Cardiac septum (tissue), 1 donor: ENCODE data around the gene SOD3. TPM values are rescaled to one million over a fixed set of nuclear protein-coding genes. Genes with fewer than 3 reads are reported as not detected.

ENCODE experiments used
- DNase-seq: peaks from one replicate; pipeline ENCODE4 v3.0.0-alpha.2; 2020; ENCODE audit warnings: low spot score
- intact Hi-C: fragments of 100-400 bp; cut with DNase I; formaldehyde crosslinking; loops from one replicate; pipeline ENCODE4 v1.14.0; 2022
- long read RNA-seq: library from polyadenylated mRNA; unstranded; transcript quantifications from one replicate; pipeline ENCODE4 v2.0.0, GENCODE V29; 2021
- total RNA-seq: library from RNA; stranded (reverse); fragmentation: NEBNext Ultra II Directional; extraction: Animal tissue kit (Norgen Biotek cat#: 25700); gene quantifications from one replicate; pipeline ENCODE4 v1.2.1, GENCODE V29; 2021
- donor health status: DM: no; HTN: no; CAD: no.

The SOD3 gene, protein sequence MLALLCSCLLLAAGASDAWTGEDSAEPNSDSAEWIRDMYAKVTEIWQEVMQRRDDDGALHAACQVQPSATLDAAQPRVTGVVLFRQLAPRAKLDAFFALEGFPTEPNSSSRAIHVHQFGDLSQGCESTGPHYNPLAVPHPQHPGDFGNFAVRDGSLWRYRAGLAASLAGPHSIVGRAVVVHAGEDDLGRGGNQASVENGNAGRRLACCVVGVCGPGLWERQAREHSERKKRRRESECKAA
- total RNA-seq: 115 TPM
- long read RNA-seq, transcript SOD3-201 (2 exons, 1,526 nt): major isoform, 102 of 143 reads
- long read RNA-seq, partial matches to known transcripts: 26 of 143 reads
- long read RNA-seq, other reads (novel, unspliced or antisense): 15 of 143 reads

DNA sequence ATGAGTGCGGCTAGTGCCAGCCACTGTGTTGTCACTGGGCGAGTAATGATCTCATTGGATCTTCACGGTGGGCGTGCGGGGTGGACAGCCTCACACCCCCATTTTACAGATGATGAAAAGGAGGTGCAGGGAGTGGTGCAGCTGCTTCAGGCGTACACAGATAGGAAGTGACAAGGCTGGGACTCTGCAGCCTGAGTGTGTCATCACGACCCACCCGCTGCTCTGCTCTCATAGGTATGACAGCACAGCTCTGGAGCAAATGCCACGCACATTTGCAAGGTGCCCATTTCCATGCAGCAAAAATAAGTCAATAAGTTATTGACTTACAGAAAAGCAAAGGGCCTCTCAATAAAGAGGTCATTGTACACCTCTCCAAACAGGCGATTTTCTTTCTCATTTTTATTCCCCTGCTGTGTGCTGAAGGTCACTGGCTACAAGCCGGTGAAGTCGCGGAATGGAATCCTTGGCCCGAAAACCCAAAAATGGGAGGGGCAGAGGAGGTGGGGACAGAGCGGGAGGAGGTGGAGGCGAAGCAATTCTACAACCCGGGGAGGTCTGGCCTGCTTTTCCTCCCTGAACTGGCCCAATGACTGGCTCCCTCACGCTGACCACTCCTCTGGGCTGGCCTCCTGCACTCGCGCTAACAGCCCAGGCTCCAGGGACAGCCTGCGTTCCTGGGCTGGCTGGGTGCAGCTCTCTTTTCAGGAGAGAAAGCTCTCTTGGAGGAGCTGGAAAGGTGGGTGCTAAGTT lies at the start of gene SOD3:
Gene SOD3 (plus strand): TSS at position 658 of the 750 bp plus-strand sequence. CDS start 3,949 bp downstream, outside the sequence.
- peak; percentile 90 for DNase-seq
- intact Hi-C loops: loop anchor here (5.0 to 10.0 kb wide), 5 partner anchors 58 to 323 kb away; partner anchors contain the start of genes CCDC149 and DHX15

DNA sequence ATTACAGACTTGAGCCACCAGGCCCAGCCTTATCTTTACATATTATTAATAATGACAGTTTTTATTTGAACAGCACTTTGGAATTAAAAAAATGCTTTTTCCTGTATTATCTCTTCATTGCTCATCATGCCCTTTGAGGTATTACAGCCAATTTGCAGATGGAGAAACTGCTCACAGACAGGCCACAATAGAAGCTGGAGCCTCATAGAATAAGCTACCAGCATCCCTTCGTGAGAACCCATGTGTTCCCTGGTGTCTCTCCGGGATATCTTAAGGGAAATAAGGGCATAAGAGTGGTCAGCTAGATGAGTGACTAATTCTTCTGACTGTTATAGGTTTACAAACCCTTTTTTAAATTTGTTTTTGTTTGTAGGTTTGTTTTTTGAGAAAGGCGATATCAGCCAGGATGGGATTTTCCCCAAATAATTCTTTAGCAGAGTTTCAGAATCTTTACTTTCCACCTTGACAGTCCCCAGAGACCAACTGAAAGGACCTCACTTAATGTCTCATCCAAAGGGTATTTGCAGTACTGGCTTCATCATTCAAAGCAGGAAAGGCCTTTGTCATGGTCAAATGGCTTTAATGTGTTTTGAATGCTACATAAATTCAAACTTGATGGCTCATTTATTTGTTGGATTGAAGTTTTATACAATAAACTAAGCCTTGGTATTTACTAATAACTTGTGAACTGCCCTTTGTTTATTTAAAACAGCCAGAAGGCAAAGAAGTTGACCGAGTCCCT lies 48.0 kb upstream of the SOD3 start:
- intact Hi-C loops: no loop called here
- DNase-seq: no peak

DNA sequence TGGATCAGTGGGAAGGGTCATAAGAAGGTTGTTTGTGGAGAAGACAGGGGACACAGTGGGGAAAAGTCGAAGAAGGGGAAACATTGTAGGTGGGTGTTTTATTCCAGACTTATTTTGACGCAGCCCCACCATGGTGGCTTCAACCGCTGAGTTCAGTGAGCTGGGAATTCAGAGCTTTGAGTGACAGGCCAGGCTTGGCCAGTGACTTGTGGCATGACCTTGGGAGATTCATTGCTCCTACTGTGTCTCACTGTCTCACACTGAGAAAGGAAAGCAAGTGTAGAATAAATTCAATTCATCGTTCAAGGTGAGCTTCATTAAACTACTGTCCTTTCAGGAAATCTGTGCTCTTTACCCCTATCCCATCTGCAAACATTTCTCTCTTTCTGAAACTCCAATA lies 47.4 kb upstream of the SOD3 start:
- no peak for DNase-seq
- intact Hi-C loops: no loop called here

DNA sequence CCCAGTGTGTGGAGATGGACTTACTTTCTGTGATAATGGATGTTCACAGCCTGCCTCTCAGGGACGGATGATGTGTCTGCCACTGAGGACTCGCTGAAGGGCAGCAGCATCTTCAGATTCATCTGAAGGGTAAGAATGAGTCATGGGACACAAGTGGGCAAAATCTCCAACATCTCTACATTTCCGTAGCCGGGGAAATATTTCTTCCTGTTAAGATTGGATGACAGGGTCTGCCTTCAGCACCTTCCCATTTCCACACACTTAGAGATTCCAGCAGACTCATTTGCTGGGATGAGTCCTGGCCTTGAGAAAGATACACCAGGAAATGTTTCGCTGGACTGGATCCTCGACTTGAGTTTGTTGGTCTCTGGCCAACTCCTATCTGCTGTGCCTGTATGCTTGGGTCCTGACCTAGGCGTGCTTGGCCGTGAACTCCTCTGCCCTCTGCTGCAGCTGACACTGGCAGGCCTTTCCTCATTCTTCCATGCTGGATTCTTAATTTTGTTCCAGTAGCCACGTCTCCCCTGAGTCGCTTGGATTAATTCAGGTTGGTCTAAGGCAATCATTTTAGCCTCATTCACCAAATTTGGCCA lies 46.5 kb upstream of the SOD3 start:
- intact Hi-C loops: no loop called here
- no peak for DNase-seq

DNA sequence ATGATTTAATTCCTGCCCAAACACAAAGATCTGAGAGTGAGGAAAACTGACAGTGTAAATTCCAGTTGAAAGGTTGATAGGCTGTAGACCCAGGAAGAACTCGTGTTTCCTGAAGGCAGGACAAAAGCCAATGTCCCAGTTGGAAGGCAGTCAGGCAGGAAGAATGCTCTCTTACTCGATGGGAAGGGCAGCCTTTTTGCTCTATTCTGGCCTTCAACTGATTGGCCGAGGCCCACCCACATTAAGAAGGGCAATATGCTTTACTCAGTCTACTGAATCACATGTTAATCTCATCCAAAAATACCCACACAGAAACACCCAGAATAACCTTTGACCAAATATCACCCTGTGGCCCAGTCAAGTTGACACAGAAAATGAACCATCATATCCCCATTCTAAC lies 45.3 kb upstream of the SOD3 start:
- intact Hi-C loops: no loop called here

DNA sequence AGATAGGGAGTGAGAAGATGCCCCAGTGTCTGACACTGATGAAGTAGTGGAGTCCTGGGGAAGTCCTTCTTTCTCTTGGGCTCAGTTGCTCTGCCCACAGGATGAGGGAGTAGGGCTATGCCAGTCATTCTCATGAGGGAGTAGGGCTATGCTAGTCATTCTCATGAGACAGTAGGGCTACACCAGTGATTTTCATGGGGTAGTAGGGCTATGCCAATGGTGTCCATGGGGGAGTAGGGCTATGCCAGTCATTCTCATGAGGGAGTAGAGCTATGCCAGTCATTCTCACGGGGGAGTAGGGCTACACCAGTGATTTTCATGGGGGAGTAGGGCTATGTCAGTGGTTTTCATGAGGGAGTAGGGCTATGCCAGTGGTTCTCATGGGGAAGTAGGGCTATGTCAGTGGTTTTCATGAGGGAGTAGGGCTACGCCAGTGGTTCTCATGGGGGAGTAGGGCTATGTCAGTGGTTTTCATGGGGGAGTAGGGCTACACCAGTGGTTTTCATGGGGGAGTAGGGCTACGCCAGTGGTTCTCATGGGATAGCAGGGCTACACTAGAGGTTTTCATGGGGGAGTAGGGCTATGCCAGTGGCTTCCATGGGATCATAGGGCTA lies 43.3 kb upstream of the SOD3 start:
- intact Hi-C loops: no loop called here
- no peak for DNase-seq

More for the DNA sequence above, 45.3 kb upstream of the SOD3 start:
- no peak for DNase-seq

DNA sequence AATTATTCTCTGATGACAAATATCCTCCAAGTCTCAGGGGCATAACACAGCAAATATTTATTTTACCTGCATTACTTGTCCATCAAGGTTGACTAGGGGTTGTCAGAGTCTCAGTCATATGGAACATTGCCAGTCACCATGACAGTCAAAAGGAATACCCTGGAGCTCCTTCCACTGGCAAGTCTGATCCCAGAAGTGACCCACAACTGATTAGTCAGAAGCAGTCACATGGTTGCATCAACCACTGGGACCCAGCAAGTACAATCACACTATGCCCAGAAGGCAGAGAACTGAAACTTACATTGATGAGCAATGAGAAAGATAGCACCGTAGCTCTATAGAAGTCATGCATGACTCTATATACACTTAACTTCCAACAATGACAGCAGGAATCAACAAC lies 41.9 kb upstream of the SOD3 start:
- DNase-seq: no peak
- intact Hi-C loops: no loop called here

DNA sequence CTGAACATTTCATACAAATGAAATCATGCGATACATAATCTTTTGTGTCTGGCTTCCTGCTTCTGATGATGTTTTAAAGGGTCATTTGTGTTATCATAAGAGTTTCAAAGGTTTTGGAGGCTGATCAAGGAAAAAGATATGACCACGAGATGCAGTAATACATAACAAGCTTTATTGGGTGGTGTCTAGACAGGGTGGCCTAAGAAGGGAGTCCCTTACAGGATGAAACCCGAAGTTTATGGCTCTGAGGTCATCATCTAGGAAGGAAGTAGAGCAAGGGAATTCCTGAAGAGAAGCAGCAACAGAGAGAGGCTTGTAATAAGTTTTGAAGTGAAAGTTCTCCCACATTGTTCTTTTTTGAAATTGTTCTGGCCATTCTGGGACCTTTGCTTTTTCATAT lies 40.8 kb upstream of the SOD3 start:
- intact Hi-C loops: no loop called here

DNA sequence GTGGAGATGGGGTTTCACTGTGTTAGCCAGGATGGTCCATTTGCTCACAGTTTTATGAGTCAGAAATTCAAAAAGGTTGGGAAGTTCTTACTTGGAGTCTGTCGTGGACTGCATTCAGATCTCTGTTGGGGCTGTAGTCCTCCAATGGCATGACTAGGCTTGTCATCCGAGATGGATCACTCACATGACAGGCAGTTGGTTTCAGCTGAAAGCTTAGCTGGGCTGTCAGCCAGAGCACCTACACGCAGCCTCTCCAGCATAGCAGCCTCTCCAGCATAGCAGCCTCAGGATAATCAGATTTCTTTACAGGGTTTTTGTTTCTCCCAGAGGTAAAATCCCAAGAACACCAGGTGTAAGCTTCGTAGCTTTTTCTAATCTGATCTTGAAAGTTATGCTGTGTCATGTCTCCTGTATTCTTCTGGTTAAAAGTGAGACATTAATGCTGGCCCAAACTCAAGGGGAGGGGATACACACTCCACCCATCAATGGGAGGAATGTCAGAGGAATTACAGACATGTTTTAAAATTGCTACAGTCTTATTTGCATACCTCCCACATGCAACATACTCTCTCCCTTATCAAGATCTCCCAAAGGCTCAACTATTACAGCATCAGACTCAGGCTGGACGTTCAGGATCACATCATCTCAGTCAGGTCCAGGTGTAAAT lies 31.6 kb upstream of the SOD3 start:
- intact Hi-C loops: no loop called here
- DNase-seq: no peak

More for the DNA sequence above, 40.8 kb upstream of the SOD3 start:
- no peak for DNase-seq

DNA sequence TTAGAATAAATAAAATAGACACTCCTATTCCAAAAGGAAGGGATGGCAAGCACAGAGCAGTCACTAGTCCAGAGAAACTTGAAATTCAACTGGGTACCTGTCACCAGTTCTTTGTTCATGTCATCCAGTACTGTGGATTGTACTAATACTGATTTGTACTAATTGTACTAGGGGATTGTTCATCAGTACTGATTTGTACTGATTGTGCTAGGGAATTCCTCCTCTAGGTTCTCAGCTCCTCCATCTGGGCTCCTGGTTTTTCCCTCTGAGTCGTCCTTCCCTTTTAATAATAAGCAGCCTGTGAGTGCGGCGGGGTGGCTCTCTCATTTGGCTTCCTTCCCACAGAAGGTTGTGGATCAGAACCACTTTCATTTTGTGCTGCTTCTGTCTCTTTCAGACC lies 31.0 kb upstream of the SOD3 start:
- intact Hi-C loops: no loop called here
- no peak for DNase-seq

DNA sequence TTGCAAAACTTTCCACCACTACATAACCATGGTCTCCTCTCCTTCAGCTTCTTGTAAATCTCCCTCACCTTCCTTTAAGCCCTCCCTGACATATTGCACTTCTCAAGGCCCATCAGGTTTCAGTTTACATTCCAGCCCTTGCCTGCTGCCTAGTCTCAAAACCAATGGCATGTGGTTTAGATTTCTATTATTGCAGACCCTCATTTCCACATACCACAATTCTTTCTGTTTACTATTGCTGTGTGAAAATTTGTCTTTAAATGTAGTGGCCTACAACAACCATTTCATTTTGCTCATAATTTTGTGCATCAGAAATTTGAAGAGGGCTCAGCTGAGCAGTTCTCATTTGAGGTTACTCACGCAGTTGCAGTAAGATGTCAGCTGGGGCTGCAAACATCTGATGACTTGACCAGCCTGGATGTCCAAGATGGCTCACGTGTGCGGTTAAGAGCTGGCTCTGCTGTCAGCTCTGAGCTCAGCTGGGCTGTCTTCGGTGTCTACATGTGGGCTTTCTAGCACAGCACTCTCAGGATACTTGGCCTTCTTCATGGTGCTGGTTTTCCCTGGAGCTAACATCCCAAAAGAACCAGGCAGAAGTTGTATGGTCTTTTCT lies 29.9 kb upstream of the SOD3 start:
- intact Hi-C loops: no loop called here
- no peak for DNase-seq

DNA sequence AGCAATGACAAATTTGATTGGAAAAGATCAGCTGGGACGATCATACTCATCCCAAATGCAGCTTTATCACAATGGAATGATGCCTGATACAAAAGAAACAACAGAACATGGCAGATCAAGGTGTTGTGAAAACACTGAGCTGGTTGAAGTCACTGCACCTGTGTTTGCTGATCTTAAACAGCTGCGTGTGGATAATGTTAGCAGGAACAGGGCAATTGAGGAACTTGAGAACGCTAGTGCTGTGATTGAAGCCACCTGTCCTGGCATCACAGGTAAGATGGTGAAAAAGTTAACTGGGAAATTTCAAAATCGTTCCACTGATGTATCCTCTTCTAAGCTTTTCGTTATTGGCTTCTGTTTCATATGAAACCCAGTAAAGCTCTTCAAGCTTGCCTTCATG lies 27.4 kb upstream of the SOD3 start:
- intact Hi-C loops: no loop called here
- no peak for DNase-seq

DNA sequence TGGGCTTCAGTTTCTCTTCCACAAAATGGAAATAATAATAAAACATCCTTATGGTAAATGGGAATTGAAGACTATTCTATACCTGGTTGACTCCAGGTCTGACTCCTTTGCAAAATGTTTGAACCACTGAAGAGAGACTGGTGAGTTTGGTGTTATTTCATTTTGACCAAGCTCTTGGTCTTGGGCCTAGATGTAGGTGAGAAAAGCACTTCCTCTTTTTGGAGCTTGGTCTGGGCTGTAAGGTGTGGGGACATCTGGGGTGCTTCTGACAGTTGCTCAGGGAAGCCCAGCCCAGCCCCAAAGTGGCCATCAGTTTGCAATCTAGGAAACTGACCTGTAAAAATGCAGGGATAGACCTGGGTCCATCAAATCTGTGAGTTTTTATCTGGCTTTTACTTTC lies 26.8 kb upstream of the SOD3 start:
- intact Hi-C loops: no loop called here
- no peak for DNase-seq

DNA sequence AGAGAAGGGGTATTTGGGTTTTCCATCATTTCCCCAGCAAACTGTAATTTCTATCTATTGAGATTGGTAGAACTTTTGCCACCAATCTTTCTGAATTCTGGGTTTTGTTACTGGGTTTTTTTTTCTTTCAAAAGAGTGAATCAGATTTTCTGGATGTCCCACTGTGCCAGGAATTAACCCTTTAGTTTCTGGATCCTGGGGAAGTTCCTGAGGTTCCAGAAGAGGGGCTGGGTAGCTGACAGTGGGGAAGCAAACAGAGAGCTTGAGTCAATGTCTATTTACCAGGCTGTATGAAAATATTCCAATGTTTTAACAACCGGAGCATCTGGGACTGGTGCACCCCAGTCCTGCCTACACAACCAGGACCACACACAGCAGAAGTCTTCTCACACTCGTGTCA lies 25.8 kb upstream of the SOD3 start:
- intact Hi-C loops: no loop called here

DNA sequence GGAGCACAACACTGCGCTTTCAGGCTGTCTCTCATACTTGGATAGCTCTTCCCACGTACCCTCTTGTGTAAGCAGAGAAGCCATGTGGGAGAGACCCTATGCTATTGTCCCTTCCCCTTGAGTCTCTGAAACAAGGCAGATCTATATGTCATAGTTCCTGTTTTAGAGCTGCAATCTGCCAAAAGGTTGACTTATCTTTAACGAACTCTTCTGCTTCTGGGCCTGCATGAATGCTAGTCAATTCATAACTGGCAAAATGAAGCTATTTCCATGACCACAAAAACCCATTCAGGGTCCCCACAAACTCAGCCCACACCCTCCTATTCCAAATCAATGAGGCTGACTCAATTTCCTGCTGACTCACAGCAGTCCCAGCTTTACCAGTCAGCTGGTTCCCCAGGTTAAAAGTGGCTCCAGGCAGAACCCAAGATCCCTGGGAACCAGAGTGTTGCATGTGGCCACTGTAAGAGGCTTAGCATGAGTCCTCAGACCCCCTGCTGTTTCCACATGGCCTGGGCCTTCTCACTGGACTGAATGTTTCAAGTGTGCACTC lies 25.3 kb upstream of the SOD3 start:
- DNase-seq: no peak
- intact Hi-C loops: no loop called here

More for the DNA sequence above, 25.8 kb upstream of the SOD3 start:
- no peak for DNase-seq

DNA sequence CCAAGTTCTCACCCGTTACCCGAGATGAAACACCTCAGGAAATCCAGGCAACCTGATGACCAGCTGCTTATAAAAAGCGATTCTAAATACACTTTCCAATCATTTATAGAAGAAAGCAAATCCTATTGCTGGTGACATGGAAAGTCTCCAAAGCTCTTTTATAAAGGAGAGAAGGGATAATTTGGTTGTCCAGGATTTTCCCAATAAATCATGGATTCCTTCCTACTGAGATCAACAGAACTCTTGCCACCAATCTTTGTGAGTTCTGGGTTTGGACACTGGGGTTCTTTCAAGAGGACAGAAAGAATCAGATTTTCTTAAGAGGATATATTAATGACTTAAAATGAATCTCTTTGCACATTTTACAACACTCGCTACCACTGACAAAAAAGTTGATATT lies 24.7 kb upstream of the SOD3 start:
- DNase-seq: no peak
- intact Hi-C loops: no loop called here

DNA sequence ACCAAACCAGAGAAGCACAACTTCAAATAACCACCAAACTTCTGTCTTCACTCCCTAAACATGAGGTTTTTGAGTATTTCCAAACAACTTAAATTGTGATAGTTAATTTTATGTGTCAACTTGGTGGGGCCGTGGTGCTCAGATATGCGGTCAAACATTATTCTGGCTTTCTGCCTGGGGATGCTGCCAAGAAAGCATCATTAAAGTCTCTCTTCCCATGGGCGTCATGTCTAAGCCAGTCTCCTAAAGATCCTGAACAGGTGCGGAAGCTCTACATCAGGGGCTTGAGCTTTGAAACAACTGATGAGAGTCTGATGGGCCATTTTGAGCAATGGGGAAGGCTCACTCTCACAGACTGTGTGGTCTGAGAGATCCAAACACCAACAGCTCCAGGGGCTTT lies 24.1 kb upstream of the SOD3 start:
- intact Hi-C loops: no loop called here
- DNase-seq: no peak

DNA sequence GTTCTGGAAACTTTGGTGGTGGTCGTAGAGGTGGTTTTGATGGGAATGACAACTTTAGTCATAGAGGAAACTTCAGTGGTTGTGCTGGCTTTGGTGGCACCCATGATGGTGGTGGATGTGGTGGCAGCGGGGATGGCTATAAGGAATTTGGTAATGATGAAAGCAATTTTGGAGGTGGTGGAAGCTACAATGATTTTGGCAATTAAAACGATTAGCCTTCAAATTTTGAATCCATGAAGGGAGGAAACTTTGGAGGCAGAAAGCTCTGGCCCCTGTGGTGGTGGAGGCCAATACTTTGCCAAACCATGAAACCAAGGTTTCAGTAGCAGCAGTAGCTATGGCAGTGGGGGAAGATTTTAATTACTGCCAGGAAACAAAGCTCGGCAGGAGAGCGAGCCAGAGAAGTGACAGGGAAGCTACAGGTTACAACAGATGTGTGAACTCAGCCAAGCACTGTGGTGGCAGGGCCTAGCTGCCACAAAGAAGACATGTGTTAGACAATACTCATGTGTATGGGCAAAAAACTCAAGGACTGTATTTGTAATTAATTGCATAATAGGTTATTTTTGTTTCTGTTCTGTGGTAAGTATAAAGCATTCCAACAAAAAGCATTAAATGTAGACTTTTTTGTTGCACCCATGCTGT lies 23.2 kb upstream of the SOD3 start:
- no peak for DNase-seq
- intact Hi-C loops: no loop called here
